DOHH2 (cell line): ENCODE results near the gene NTNG2.

Experiments
- EZH2phosphoT487 ChIP-seq: fragments of 200-600 bp; sonication (generic); IDR thresholded peaks from 2 replicates; pipeline ENCODE4 v1.6.1; 2017; ENCODE audit warnings: borderline replicate concordance, mild to moderate bottlenecking, antibody characterized with exemption, low read length, moderate library complexity, mixed read lengths
- TF ChIP-seq, protein P1 (sequence below): fragments of 200-600 bp; sonication (generic); IDR thresholded peaks from one replicate; pipeline ENCODE4 v1.5.1; 2014; ENCODE audit warnings: antibody characterized with exemption, mild to moderate bottlenecking, low read depth, low read length; ENCODE audit not compliant: poor library complexity, severe bottlenecking

DNA sequence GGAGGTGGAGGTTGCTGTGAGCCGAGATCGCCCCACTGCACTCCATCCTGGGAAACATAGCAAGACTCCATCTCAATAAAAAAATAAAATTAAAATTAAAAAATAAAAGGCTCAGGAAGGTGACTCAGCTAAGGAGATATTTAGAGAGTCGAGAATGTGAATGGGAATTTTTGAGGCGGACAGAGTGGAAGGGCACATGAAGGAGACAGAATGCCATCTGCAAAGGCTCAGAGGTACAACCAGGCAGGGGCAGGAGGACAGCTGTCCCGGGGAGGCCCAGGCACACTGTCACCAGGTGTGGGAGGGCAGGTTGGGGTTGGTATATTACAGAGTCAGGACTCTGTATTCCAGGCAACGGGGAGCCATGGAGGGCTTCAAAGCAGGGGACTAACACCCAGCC, 35.5 kb downstream of the NTNG2 start:
- TF ChIP-seq, protein P1, sequence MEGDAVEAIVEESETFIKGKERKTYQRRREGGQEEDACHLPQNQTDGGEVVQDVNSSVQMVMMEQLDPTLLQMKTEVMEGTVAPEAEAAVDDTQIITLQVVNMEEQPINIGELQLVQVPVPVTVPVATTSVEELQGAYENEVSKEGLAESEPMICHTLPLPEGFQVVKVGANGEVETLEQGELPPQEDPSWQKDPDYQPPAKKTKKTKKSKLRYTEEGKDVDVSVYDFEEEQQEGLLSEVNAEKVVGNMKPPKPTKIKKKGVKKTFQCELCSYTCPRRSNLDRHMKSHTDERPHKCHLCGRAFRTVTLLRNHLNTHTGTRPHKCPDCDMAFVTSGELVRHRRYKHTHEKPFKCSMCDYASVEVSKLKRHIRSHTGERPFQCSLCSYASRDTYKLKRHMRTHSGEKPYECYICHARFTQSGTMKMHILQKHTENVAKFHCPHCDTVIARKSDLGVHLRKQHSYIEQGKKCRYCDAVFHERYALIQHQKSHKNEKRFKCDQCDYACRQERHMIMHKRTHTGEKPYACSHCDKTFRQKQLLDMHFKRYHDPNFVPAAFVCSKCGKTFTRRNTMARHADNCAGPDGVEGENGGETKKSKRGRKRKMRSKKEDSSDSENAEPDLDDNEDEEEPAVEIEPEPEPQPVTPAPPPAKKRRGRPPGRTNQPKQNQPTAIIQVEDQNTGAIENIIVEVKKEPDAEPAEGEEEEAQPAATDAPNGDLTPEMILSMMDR, result no peak
- TF ChIP-seq EZH2phosphoT487, result no peak
